ENCODE data around the gene RBM11. TPM values are rescaled to one million over a fixed set of nuclear protein-coding genes. Genes with fewer than 3 reads are reported as not detected.

RBM11 gene
- total RNA-seq, 2 experiments from 2014 or later = 0.84 to 2.2 TPM

Other genes with a start within 250 kb of the RBM11 start
- not detected for gene LIPI, start 5.2 kb upstream of the RBM11 start, total RNA-seq
- gene HSPA13, start 167.0 kb downstream of the RBM11 start, total RNA-seq = 10 to 100 TPM; 20.8 to 32.4 TPM